DOHH2 (cell line): ENCODE results near the gene KCNAB1.
A peak's percentile ranks its signal among the peaks of the same experiment; 100 is the strongest.

Experiments
- H3F3A ChIP-seq: fragments of 200-600 bp; sonication (generic), shearing (Covaris generic); 2 replicates; pipeline ENCODE4 v1.6.0; 2016; ENCODE audit warnings: antibody characterized with exemption, mild to moderate bottlenecking; ENCODE audit not compliant: control insufficient read depth, insufficient read depth
- H3K27ac ChIP-seq: fragments of 200-600 bp; sonication (generic); 2 replicates; pipeline ENCODE4 v1.5.1; 2014; ENCODE audit warnings: low read depth, mild to moderate bottlenecking, low read length, moderate library complexity
- H3K27me3 ChIP-seq: fragments of 200-600 bp; sonication (generic); 2 replicates; pipeline ENCODE4 v1.6.1; 2014; ENCODE audit warnings: mild to moderate bottlenecking, low read length, mixed read lengths; ENCODE audit not compliant: control insufficient read depth
- H3K36me3 ChIP-seq: fragments of 200-600 bp; sonication (generic); 2 replicates; pipeline ENCODE4 v1.6.1; 2014; ENCODE audit warnings: mild to moderate bottlenecking, low read length, moderate library complexity, mixed read lengths; ENCODE audit not compliant: control insufficient read depth
- H3K4me1 ChIP-seq: fragments of 200-600 bp; sonication (generic); 2 replicates; pipeline ENCODE4 v1.6.1; 2014; ENCODE audit warnings: mild to moderate bottlenecking, low read length, mixed read lengths; ENCODE audit not compliant: control insufficient read depth
- H3K4me2 ChIP-seq: fragments of 200-600 bp; sonication (generic); 2 replicates; pipeline ENCODE4 v1.6.0; 2014; ENCODE audit warnings: mild to moderate bottlenecking, low read length, moderate library complexity
- H3K4me3 ChIP-seq: fragments of 200-600 bp; sonication (generic); 2 replicates; pipeline ENCODE4 v1.5.1; 2014; ENCODE audit warnings: mild to moderate bottlenecking, low read length, mixed read lengths
- H3K79me2 ChIP-seq: fragments of 200-600 bp; sonication (generic); 2 replicates; pipeline ENCODE4 v1.6.1; 2014; ENCODE audit warnings: mild to moderate bottlenecking, low read length, mixed read lengths; ENCODE audit not compliant: control insufficient read depth
- H3K9me2 ChIP-seq: fragments of 200-600 bp; sonication (generic); replicated peaks from 2 replicates; pipeline ENCODE4 v1.6.1; 2014; ENCODE audit warnings: mild to moderate bottlenecking, low read length, mixed read lengths; ENCODE audit not compliant: control insufficient read depth
- H3K9me3 ChIP-seq: fragments of 200-600 bp; sonication (generic); 2 replicates; pipeline ENCODE4 v1.6.1; 2014; ENCODE audit warnings: antibody characterized with exemption, low read length, mixed read lengths; ENCODE audit not compliant: control insufficient read depth, insufficient read depth
- H4K20me1 ChIP-seq: fragments of 200-600 bp; sonication (generic); 2 replicates; pipeline ENCODE4 v1.6.0; 2014; ENCODE audit warnings: low read depth, mild to moderate bottlenecking, antibody characterized with exemption, low read length, moderate library complexity; ENCODE audit not compliant: control insufficient read depth, insufficient read depth
- CTCF ChIP-seq: fragments of 200-600 bp; sonication (generic); IDR thresholded peaks from one replicate; pipeline ENCODE4 v1.5.1; 2014; ENCODE audit warnings: antibody characterized with exemption, mild to moderate bottlenecking, low read depth, low read length; ENCODE audit not compliant: poor library complexity, severe bottlenecking
- EZH2phosphoT487 ChIP-seq: fragments of 200-600 bp; sonication (generic); IDR thresholded peaks from 2 replicates; pipeline ENCODE4 v1.6.1; 2017; ENCODE audit warnings: borderline replicate concordance, mild to moderate bottlenecking, antibody characterized with exemption, low read length, moderate library complexity, mixed read lengths

The KCNAB1 gene

DNA sequence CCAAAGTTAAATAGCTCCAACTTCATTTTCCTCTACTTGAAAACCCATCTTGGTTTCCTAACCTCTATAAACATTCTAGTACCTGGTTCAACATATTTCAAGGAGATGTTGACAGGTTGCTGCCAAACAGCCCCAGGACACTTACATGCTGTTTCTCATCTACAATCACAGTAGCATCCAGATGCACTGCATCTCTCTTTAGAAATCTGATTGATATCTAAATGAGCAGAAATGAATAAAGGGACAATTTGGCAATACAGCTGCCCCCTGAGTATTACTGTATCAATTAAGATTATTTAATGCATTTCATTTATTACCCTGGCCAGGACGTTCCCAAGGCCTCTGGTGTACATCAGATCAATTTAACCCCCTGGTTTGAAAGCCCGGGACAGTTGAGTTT, 360.6 kb downstream of the KCNAB1 start:
- no peaks in the 10 kb centered on the region for H4K20me1 ChIP-seq
- H3K9me3 ChIP-seq = no peaks in the 10 kb centered on the region
- peaks cover 12% of the 10 kb centered on the region for H3F3A ChIP-seq
- H3K36me3 ChIP-seq = no peaks in the 10 kb centered on the region
- no peak overlapping the region for H3K27ac ChIP-seq
- H3K9me2 ChIP-seq = no peaks in the 10 kb centered on the region
- H3K4me1 ChIP-seq = peaks cover 21% of the 10 kb centered on the region
- no peak overlapping the region for H3K4me2 ChIP-seq
- no peaks in the 10 kb centered on the region for H3K27me3 ChIP-seq
- no peak overlapping the region for H3K4me3 ChIP-seq
- no peaks in the 10 kb centered on the region for H3K79me2 ChIP-seq
- TF ChIP-seq EZH2phosphoT487 (no peak), CTCF (no peak)

GRCh38 chr3:156483002-156483401, 362.6 kb downstream of the KCNAB1 start:
- peaks cover 21% of the 10 kb centered on the region for H3K4me1 ChIP-seq
- H3K27ac ChIP-seq = no peak overlapping the region
- no peak for TF ChIP-seq EZH2phosphoT487
- TF ChIP-seq CTCF = no peak
- H3K79me2 ChIP-seq = no peaks in the 10 kb centered on the region
- no peaks in the 10 kb centered on the region for H3K27me3 ChIP-seq
- H3F3A ChIP-seq = peaks cover 12% of the 10 kb centered on the region
- H4K20me1 ChIP-seq = no peaks in the 10 kb centered on the region
- no peaks in the 10 kb centered on the region for H3K9me2 ChIP-seq
- H3K9me3 ChIP-seq = no peaks in the 10 kb centered on the region
- no peaks in the 10 kb centered on the region for H3K36me3 ChIP-seq
- H3K4me3 ChIP-seq = no peak overlapping the region
- no peak overlapping the region for H3K4me2 ChIP-seq

- peak overlapping the region; percentile 40; the same call in 1 of the 2 replicates for H3K4me3 ChIP-seq
- no peaks in the 10 kb centered on the region for H3K9me3 ChIP-seq
- no peaks in the 10 kb centered on the region for H3K79me2 ChIP-seq
- peaks cover 12% of the 10 kb centered on the region for H3F3A ChIP-seq
- H3K4me1 ChIP-seq = peaks cover 21% of the 10 kb centered on the region
- H3K4me2 ChIP-seq = peak overlapping the region; percentile 63
- H3K27me3 ChIP-seq = no peaks in the 10 kb centered on the region
- H3K27ac ChIP-seq = 0 out of 2 replicates have a peak overlapping the region, but pooled peaks have one; percentile 38
- no peaks in the 10 kb centered on the region for H4K20me1 ChIP-seq
- no peaks in the 10 kb centered on the region for H3K9me2 ChIP-seq
- H3K36me3 ChIP-seq = no peaks in the 10 kb centered on the region
- TF ChIP-seq CTCF = no peak
- no peak for TF ChIP-seq EZH2phosphoT487
Measured at GRCh38 chr3:156483426-156483825, 363.0 kb downstream of the KCNAB1 start.
